NCI-H2107 treated with DMSO at 0.1 percent for 48 hours (cell line): ENCODE results near the gene GPATCH2.
A peak's percentile ranks its signal among the peaks of the same experiment; 100 is the strongest.
"Not testable (repeated sequence)": the region's sequence is repeated elsewhere in the genome, so short reads cannot be mapped to it uniquely, and the experiment has no call there.

Source experiments
- DNase-seq: peaks from one replicate; lab custom pipeline; 2025; ENCODE audit not compliant: unreplicated experiment; lab: John Stamatoyannopoulos, UW

Gene GPATCH2

DNA sequence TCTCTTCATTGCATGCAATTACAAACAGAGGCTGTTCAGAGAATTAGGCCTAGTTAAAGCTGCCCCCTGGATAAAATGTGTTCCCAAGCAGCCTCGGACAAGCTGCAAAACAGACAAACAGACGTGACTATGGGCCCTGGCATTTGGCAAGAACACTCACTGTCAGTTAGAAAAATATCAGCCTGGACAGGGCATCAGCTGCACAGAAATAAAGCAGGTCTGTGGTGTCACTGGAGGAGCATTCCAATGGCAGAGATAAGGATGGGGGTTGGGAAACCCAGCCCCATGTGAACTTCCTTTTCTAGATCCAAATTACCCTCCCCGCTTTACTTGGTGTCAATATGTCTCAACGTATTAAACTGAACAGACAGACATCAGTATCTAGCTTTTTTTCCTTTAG, 177.1 kb downstream of the GPATCH2 start:
- no peak for DNase-seq

DNA sequence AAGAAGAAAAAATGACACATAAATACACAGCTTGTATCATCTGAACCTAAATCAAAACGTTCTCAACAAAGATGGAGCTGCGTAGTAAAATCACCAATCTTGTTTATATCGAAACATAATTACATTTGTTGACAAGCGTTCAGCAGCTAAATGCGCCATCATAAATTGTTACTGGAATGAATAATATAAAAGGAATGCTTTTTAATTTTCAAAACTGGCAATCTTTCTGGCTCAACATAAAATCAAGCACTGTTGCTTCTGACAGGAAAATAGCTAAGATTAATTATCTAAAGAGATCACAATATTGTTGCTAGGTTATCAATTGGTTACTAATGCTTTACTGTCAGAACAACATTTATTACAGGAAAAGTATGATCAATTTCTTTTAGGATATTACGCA, 181.5 kb downstream of the GPATCH2 start:
- DNase-seq, result no peak

DNA sequence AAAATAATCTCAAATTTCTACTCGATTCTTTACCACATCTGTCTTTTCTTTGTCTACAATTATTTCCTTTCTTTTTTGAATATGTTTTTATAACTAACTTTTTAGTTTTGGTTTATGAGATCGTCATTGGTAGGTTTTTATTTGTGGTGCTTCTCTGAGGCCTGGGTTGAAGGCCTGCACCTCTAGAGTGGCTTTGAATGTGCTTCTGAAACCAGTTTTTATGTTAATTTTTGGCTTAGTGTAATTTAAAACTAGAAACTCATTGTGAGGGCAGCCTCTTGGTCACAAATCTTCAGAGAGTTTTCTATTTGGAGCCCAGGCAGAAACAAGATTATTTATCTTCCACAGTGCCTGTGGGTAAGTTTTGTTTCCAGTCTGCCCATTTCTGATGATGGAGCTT, 187.0 kb downstream of the GPATCH2 start:
- no peak for DNase-seq

DNA sequence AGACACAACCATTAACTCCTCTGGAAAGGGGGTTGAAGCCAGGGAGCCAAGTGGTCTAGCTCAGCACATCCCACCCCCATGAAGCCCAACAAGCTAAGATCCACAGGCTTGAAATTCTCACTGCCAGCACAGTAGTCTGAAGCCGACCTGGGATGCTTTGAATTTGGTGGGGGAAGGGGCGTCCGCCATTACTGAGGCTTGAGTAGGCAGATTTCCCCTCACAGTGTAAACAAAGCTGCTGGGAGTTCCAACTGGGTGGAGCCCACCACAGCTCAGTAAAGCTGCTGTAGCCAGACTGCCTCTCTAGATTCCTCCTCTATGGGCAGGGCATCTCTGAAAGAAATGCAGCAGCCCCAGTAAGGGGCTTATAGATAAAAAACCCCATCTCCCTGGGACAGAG, 193.5 kb downstream of the GPATCH2 start:
- no peak for DNase-seq

DNA sequence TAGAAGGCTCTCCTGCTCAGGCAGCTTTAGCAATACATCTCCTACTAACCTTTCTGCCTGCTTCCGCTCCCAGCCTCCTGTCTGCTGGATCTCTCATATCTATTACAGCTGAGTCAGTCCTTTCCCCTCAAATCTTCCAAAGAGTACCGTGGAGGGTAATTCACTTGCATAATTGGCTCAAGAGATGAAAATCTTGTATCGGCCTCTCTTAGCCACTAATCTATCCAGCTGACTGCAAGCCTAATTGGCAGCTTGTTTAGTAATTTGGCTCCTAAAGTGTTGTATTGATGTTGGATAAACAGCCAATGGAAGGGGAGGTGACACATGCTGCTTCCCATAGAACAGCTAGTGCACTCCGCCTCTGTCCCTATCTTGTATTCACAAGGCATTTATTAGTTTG, 195.7 kb downstream of the GPATCH2 start:
- no peak for DNase-seq

DNA sequence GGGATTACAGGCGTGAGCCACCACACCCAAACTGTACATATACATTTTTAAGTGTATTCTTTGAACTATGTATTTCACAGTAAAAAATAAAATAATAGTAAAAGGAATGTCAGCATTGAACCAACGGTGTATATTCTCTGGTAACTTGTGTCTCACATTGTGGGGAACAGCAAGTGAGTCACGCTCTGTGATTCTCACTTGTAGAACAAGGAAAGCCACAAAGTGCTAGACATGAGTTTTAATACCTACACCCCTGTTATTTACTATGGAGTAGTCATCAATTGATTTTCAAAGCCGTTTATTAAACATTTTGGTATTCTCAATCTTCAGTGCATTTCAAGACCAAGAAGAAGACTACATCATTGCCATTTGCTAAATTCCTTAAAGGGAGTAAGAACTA, 197.2 kb downstream of the GPATCH2 start:
- DNase-seq, result no peak

DNA sequence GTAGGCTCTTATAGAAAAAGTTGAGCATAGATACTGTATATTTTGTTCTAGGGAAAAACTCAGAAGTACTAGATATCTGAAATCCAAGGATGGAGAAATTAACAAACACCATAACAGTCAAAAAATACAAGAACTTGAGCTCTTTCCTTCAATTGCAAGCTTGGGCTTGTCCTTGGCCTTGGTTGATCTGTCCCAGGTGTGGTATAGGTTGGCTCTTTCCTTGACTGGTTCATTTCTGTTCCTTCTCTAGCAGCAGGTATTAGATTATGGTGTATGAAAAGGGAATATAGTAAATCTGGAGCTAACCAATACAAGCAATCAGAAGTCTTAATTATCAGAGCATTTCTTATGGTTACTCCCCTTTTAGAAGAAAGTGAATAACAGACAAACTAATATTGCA, 198.6 kb downstream of the GPATCH2 start:
- no peak for DNase-seq

DNA sequence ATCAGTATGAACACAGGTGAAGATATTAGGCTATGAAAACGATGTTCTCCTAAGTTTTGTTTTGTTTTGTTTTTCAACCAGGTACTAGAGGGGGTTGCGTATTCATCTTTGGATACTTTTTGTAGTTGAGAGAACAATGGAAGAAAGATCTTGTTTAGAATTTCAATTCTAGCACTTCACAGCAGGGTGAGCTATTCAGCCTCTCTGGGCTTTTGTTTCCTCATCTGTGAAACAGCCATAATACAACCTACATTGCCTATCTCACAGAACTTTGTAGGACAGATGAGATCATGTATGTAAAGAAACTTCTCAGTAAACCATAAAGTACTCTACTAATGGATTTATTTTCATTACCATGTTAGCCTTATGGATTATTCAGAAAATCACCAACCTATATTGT, 199.5 kb downstream of the GPATCH2 start:
- DNase-seq, result no peak

DNA sequence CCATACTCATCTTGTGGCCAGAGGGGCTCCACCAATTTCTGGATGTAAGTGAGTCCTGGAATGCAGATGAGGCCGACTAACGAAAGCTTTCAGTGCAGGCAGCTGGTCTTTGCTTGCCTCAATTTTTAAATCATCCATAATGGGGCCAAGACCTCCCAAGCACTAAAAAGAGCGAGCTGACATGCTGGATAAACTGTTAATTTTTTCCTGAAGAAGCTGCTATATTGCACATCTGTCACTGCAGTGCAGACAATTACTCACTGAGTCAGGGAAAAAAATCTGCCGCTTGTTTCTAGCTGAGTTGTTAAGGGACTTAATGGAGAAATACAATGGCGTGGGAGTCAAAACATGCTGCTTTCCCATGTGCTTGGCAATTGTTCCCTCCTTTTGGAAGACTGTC, 205.5 kb downstream of the GPATCH2 start:
- no peak for DNase-seq

DNA sequence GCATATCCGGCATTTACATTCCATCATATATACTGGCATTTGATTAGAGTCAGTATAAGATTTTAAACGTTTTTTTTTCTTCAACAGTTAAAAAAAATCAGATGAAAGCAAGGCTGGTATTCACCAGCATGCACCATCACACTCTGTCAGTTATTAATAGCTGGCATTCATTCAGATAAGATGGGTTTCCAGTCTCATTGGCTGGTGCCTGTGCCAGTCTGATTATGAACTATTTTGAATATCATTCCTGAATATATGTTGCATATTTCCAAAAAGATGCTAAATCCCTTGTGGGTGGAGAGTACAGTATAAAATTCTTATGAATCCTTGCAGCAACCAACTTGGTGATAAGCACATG, 211.7 kb downstream of the GPATCH2 start:
- no peak for DNase-seq

DNA sequence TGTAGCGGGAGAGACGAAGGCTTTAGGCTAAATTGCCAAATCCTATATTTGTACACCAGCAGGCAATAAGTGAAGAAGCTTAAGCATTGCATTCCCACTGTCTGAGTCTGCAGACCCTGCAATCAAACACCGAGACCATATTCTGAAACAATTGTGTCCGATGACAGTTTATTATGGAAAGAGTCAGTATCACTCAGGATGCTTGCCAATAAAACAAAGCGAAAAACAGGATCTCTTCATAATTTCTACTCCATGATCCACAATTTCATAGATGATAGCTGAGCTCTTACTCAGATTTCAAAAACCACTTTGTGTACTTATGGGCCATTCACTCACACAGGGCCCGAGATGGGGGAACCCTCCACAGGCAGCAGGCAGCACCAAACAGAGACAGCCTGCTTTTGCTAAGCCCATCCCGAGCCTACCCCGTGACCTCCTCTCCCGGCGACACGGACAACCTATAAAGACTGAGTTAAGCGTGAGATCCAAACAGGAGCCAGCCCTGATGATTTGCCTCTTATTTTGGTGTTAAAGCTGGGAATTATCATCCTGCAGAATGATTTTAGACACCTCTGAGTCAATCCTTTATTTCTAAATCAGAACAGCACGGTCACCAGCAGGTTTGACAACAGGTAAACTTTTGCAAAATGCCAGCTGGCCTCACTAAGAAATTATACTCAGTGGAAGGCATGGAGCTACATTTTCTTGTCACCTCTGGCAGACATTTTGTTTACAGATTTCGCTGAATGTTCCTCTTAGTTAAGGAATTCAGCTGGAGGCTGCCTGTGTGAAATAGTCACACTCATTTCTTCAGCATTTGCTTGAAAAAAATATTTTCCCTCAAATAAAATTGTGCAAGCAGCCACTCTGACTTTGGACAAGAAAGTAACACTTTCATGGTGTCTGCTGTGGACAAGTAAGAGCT, 212.4 kb downstream of the GPATCH2 start:
- DNase-seq, result no peak

DNA sequence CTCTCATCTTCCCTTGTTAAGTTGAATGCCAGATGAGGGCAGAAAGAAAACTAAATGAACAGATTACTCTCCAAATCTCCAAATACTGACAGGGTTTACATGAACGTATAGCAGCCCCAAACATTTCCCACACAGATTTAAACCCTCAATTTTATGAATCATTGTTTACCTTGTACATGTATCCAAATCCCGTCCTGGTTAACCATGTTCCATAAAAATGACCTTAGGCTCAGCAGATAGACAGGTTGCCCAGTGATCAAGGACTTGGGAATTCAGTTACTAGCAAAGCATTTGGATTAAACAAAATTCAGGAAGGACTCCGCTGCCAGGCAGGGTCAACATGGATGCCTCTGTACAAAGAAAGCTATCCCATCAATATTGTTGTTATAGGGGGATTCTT, 213.5 kb downstream of the GPATCH2 start:
- no peak for DNase-seq

DNA sequence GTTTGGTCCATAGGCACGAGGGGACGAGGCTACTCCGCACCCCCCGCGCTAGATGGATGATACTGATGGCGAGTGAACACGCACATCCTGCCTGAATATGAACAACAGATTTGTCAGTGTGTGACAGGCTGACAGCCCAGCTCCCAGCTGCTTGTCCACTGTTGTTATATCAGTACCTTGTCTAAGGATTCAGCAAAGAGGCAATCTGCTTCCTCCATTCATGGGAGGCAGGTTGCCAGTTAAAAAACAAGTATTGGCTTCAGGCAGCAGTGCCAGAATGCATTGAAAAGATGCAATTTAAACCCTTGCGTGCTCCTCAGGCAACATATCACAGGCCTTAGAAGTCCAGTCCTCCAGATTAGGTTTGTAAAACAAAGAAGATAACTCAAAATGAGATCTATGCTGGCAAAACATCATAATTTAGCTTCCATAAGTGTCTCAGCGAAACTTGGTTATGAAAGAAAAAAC, 223.3 kb downstream of the GPATCH2 start:
- DNase-seq, result no peak

DNA sequence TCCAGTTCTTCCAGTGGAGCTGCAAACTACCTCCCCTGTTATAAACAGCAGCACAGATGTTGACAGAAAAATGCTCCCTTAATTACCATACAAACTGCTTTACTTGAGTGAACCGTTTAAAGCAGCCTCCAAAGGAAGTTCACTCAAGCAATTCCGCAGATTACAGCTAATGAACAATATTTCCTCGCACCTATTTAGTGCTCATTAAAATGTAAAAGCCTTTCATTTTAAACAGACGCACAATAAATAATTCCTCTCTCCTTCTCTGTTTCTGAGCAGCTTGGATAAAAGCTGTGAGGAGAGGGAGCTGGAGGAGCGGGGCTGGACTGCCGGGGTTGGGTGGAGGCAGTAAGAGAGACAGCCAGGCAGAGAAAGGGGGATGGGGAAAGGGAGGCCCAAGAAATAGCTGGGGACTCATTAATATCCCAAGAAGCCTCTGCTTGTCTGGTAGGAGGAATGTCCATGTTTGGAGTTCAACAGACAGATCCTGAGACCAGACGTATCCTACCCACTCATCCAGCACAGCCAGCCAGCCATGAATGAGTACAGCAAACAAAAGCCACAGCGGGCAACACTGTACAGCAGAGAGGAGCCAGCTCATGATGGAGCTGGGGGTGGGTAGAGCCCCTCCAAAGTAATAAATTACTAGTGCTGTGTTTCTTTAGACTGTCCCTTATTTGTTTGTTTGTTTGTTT, 227.7 kb downstream of the GPATCH2 start:
- DNase-seq, result no peak

DNA sequence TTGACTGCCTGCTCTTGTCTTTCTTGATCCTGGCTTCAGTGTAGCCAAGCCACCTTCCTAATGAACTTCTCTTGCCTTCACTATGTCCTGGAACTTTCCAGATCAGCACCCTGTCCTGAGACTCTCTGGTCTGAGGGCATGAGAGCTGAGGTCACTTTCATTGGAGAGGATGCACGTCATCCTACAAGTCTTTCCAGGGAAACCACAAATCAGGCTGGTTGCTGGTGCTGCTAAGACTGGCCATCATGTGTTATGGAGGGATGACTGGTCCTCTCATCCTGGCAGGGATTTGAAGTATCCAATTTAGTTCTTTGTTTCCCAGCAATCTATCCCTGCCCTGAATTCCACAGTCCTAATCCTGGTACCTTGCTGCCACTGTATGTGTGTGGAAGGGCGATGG, 228.6 kb downstream of the GPATCH2 start:
- no peak for DNase-seq

DNA sequence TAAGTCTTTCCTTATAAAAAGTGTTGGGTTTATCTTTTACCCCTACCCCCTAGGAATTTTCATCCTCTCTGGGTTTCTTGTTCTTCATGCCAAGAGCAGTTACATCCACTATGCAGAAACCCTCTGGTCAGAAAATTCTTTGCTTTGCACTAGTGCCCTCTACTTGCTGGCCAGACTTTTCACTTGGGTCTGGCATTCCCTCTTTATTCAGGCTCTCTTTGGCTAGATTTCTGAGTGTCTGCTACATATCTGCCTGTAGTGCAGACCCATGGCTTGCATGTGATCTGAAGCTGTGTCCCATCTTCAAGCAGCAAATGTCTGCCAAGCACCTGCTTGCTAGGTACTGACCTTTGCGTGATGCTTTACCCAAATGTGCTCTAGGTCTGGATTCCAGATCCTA, 237.0 kb downstream of the GPATCH2 start:
- peak; percentile 9 for DNase-seq

DNA sequence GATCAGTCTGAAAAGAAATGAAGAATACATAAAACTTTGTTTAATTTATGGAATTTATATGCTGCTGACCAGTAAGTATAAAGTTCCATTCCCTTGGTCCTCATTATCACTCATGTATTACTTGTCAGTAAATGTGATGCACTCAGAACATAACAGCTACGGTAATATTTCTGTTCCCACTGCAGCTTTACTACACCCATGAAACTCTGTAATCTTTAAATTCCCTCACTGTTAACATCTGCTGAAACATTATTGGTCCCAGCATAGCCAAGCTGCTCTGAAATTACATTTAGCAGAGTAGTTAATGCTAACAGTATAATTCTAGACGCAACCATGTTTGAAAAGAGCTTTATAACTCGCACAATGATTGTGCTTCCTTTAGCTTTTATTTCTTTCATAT, 238.4 kb downstream of the GPATCH2 start:
- no peak for DNase-seq

DNA sequence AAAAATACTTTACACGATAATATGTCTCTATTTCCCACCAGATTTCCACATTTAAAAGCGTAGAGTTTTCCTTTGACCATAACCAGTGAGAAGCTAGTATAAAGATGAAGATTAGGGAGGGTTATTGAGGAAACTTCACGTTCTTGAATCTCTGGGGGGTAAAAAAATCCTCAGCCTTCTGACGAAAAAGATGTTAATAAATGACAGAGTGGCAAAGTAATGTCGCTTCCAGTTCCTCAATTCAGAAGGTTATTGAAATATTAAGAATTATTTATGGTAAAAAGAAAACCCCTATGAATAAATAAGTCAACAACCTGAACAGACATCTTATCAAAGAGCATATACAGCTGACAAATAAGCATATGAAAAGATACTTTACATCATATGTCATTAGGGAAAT, 241.0 kb downstream of the GPATCH2 start:
- DNase-seq, result no peak

DNA sequence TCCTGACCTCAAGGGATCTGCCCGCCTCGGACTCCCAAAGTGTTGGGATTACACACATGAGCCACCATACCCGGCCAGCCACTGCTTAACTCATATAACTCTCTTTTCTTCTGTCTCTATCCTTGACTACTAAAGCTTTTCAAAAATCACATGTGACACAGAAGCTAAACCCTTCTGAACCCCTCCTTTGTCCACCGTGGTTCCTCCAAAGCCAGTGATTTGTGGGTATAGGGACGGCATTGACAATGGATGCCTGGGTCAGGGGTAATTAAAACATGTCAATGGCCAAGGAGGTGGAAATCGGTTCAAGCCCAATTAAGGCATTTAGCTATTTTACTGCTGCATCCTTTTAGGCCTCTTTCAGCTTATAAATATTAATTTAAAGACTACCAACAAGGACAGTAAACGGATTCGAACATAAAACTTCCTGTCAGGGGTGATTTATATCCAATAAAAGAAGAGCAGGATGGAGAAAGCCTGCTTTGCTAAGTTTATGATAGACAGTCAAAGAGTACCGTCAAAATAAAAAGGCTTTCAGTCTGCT, 242.3 kb downstream of the GPATCH2 start:
- no peak for DNase-seq

DNA sequence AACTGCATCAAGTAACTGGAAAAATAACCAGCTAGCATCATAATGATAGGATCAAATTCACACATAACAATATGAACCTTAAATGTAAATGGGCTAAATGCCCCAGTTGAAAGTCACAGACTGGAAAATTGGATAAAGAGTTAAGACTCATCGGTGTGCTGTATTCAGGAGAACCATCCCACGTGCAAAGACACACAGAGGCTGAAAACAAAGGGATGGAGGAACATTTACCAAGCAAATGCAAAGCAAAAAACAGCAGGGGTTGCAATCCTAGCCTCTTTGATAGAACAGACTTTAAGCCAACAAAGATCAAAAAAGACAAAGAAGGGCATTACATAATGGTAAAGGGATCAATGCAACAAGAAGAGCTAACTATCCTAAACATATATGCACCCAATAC, 249.1 kb downstream of the GPATCH2 start:
- not testable (repeated sequence) for DNase-seq

DNA sequence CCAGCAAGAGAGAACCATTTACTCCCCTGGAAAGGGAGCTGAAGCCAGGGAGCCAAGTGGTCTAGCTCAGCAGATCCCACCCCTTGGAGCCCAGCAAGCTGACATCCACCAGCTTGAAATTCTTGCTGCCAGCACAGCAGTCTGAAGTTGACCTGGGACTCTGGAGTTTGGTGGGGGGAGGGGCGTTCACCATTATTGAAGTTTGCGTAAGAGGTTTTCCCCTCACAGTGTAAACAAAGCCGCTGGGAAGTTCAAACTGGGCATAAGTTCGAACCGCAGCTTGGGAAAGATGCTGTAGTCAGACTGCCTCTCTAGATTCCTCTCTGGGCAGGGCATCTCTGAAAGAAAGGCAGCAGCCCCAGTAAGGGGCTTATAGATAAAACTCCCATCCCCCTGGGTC, 251.1 kb downstream of the GPATCH2 start:
- not testable (repeated sequence) for DNase-seq

DNA sequence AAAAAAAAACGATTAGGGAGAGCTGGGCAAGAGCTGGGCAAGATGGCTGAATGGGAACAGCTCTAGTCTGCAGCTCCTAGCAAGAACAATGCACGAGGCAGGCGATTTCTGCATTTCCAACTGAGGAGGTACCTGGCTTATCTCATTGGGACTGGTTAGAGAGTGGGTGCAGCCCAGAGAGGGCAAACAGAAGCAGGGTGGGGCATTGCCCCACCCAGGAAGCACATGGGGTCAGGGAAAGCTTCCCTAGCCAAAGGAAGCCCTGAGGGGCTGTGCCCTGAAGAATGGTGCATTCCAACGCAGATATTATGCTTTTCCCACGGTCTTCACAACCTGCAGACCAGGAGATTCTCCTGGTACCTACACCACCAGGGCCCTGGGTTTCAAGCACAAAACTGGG, 251.6 kb downstream of the GPATCH2 start:
- DNase-seq, result no peak
